SK-N-MC (cell line): Measurements from ENCODE around the gene THOC2.

Source experiments
- EZH2 ChIP-seq: fragments of 200-600 bp; sonication (generic); IDR thresholded peaks from one replicate; pipeline ENCODE4 v1.6.1; 2017; ENCODE audit warnings: antibody characterized with exemption
- FOXP2 ChIP-seq: optimal IDR thresholded peaks from 2 replicates; pipeline ENCODE3; 2011; ENCODE audit warnings: mild to moderate bottlenecking, moderate library complexity; ENCODE audit not compliant: insufficient read depth; ENCODE audit errors: extremely low read length, control extremely low read depth

GRCh38 chrX:123617007-123617406, 115.8 kb downstream of the THOC2 start:
- TF ChIP-seq EZH2 (no peak), FOXP2 (no peak)
